NOMO-1 (cell line): Measurements from ENCODE around the gene KRTAP4-16.
"Not testable (repeated sequence)": the region's sequence is repeated elsewhere in the genome, so short reads cannot be mapped to it uniquely, and the experiment has no call there.

Experiments used
- DNase-seq, 2 experiments: peaks; one replicate each; lab custom pipeline; 2025; ENCODE audit not compliant: unreplicated experiment in 2 of 2; lab: John Stamatoyannopoulos, UW

KRTAP4-16 gene

DNA sequence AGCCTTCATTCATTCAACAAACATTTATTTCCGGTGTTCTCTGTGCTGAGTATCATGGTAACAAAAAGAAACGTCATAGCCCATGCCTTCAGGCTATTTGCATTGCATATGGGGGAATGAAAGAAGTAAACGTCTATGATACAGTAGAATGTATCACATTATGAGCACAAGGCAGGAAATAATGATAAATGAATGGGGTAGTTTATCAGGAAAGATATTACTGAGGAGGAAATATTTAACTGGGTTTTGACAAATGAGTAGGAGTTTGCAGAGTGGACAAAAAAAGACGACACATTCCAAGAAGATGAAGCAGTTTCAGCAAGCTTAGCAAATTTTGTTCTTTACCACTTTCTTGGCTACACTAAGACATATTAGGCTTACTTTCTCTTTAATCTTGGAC is 19.4 kb downstream of the KRTAP4-16 start:
- no peak for DNase-seq

GRCh38 chr17:41076788-41077187 is 25.2 kb downstream of the KRTAP4-16 start:
- DNase-seq = no peak

DNA sequence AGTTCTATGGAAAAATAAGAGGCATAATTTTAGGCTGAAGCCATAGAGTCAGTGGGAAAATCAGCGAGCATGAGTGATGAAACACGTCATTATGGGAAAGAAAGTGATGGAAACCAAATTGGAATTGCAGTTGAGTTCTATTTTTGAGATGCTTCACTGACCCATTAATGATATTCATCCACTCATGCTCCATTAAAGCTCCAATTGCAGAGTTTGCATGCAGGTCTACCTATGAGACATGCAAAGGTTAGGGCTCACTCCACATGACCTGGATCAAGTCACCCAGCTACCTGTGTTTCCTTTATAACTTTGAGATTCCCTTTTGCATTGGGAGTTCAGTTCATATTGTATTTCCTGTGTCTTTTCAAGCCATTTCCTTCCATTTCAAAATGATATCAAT is 28.3 kb downstream of the KRTAP4-16 start:
- no peak for DNase-seq

- no peak for DNase-seq
Measured at GRCh38 chr17:41071606-41072360, 30.2 kb downstream of the KRTAP4-16 start.

GRCh38 chr17:41069031-41069430 is 33.0 kb downstream of the KRTAP4-16 start:
- peak in 1 of 2 experiments; percentile 56 for DNase-seq

GRCh38 chr17:41067281-41067680 is 34.7 kb downstream of the KRTAP4-16 start:
- no peak for DNase-seq

DNA sequence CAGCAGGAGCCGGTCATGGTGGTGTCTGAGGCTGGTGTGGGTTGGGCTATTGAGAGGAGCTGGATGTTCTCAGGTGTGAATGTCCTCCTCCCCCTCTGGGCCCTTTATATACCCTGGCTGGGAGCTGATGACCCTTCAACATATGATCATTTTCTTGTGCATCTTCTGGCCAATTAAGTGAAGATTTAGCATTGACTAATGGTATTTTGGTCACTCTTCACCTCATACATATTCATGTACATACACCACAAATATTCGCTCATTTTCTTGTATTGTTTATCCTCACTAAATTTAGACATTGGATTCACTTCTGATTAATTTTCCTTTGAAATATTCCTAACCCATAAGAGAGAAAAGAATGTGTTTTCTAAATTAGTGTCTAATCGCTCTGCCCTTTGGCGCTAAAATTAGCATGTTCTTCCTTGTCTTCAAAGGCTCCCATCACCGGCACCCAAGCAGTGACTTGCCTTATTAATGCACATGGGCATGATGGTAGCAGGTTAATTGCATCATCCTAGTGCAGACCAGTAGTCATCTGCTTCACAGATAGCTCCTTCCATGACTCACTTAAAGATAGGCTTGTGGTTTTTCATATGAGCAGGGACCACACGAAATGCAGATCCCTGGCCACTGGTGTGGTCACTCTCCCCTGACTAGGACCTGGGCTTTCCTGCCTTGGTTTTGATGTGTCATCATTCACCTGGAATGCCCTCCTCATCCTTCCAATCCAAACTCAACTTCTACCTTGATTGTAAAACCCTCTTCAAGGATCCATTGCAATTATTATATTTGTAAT is 36.0 kb downstream of the KRTAP4-16 start, which contains the start of gene KRTAP2-4:
Gene KRTAP2-4, minus strand, starts transcription at position 51 of the 796 bp plus-strand sequence. Its CDS starts 34 bp downstream, at position 17.
- peak in 1 of 2 experiments; percentile 46 for DNase-seq

DNA sequence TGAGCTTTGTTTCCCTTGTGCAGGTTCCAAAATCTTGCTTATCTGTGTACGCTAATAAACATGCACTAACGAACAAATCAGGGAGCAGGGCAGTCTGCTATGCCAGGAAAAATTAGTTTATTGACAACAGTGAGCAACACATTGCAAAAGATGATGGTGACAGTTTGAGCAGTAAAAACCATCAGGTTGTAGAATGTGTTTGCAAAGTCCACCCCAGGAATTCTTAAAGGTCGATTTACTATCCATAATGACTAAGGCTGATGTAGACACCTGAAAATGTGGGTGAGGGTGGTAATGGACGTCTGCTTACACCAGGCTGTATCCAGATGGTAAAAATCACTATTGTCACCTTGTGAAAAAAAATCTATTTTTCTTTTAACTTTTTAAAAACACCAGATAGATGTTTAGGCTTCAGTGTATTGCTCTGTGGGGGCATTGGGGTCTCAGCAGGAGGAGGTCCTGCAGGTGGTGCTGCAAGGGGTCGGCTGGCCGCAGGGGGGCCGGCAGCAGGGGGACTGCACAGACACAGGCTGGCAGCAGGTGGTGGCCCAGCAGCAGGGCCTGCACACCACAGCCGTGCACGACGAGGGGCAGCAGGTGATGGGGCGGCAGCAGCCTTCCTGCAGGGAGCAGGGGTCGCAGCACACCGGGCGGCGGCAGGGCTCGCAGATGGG is 36.9 kb downstream of the KRTAP4-16 start:
- not testable (repeated sequence) for DNase-seq

GRCh38 chr17:41064301-41064700 is 37.7 kb downstream of the KRTAP4-16 start:
- no peak for DNase-seq

DNA sequence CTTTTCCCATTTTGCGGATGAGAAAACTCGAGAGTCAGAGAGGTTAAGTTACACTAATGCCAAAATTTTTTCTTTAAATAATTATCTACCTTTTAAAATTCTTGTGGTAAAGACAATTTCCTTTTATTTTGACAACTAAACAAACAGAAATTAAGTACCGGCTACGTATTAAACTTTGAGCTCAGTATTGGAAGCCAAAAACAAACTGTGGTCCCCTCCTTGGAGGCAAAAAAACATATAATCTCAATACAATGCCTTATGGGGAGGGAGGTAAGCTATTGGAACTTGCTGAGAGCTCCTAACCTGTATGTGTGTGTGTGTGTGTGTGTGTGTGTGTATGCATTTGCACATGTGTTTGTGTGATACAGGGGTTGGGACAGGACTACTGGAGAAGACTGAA is 38.6 kb downstream of the KRTAP4-16 start:
- DNase-seq = no peak

DNA sequence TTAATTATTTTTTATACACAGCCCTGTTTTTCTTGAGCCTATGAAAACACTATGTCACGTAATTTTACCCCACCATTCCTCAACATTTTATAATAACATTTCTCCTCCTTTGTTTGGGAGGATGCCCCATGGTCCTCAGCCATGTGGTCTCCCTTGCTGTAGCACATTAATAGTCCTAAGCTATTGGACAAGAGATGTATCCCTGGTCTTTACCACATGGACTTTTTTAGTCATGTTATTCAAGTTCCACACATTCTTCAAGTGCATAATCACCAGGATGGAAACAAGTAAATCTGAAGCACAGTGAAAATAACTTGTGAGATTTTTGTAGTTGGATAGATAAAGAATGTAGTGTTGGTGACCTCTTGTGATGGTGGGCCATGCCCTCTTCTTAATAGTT is 40.0 kb downstream of the KRTAP4-16 start:
- no peak for DNase-seq

GRCh38 chr17:41060052-41060604 is 41.9 kb downstream of the KRTAP4-16 start, which contains the start of gene KRTAP2-3:
Gene KRTAP2-3, minus strand, starts transcription at chr17:41060114. Its CDS starts 64 bp downstream, at chr17:41060050.
- DNase-seq = no peak

DNA sequence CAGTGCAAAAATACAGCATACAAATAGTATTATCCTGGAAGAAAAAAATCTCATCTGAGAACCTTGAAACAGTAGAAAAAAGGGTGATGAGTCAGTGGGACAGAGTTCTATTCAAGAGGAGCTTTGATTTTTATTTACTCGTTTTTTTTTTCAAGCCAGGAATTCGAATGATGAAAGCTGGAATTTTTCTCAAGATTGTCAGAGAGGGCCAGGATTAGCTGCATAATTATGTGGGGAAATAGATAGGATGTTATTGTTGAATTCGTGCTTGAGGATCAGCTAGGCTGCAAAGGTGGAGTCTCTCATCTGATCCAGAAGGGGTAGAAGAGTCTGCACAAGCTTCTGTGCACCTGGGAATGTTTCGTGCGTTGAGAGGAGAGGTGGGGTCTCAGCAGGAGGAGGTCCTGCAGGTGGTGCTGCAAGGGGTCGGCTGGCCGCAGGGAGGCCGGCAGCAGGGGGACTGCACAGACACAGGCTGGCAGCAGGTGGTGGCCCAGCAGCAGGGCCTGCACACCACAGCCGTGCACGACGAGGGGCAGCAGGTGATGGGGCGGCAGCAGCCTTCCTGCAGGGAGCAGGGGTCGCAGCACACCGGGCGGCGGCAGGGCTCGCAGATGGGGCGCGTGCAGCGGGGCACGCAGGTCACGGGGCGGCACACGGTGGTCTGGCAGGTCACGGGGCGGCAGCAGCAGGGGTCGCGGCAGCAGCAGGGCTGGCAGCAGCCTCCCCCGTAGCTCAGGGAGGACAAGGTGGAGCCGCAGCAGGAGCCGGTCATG is 42.5 kb downstream of the KRTAP4-16 start:
- not testable (repeated sequence) for DNase-seq

DNA sequence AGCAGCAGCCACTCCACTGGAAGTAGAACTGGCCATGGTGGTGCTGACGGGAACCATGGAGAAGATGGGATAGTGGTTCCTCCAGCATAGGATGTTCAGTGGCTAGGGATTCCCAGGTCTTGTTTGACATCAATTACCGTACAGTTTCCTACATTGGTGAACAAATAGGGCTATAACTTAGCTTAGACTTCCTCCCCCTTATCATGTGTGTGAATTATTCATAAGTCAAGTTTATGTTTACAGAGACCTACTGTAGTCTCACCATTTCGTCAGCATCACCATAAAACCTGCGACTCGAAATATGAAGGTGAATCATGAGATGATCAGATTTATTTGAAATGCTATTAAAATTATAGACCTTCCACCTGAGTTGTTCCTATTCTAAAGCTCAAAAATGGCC is 43.3 kb downstream of the KRTAP4-16 start:
- DNase-seq = no peak

GRCh38 chr17:41057547-41057946 is 44.5 kb downstream of the KRTAP4-16 start:
- no peak for DNase-seq

GRCh38 chr17:41055130-41055529 is 46.9 kb downstream of the KRTAP4-16 start, which contains the start of gene KRTAP2-2:
Gene KRTAP2-2, minus strand, starts transcription at chr17:41055230. Its CDS starts 19 bp downstream, at chr17:41055211.
- not testable (repeated sequence) for DNase-seq

DNA sequence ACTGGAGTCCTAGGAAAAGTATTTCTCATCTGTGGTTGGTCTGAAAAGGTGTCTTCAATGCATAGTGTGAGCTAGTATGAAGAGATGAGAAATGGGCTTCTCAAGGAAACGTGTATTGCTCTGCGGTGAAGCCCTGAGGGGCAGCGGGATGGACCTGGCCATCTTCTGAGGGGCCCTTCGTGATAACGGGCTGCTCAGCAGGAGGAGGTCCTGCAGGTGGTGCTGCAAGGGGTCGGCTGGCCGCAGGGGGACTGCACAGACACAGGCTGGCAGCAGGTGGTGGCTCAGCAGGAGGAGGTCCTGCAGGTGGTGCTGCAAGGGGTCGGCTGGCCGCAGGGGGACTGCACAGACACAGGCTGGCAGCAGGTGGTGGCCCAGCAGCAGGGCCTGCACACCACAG is 47.5 kb downstream of the KRTAP4-16 start:
- not testable (repeated sequence) for DNase-seq

- DNase-seq = no peak
Measured at GRCh38 chr17:41054025-41054424, 48.0 kb downstream of the KRTAP4-16 start.

DNA sequence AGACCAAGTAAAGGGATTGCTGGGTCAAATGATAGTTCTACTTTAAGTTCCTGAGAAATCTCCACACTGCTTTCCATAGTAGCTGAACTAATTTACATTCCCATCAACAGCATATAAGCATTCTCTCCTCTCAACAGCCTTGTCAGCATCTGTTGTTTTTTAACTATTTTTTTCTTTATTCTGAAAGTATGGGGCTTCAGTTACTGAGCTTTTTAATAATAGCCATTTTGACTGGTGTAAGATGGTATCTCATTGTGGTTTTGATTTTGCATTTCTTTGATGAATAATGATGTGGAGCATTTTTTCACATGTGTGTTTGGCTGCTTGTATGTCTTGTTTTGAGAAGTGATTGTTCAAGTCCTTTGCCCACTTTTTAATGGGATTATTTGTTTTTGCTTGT is 49.4 kb downstream of the KRTAP4-16 start:
- DNase-seq = no peak
